Chondrocyte (in vitro differentiated cells): ENCODE results near the gene HMBS. TPM values are rescaled to one million over a fixed set of nuclear protein-coding genes. Genes with fewer than 3 reads are reported as not detected.
A peak's percentile ranks its signal among the peaks of the same experiment; 100 is the strongest.

Experiments used
- DNase-seq: peaks from one replicate; pipeline ENCODE4 v3.0.0; 2021; ENCODE audit warnings: mixed read lengths, low spot score
- H3K27ac Mint-ChIP-seq: one replicate; pipeline ENCODE4 v1.8.0; 2021; ENCODE audit warnings: mild to moderate bottlenecking, moderate library complexity, mixed read lengths; ENCODE audit not compliant: unreplicated experiment
- H3K27me3 Mint-ChIP-seq: 2 replicates; pipeline ENCODE4 v1.8.0; 2021; ENCODE audit warnings: low read depth, mixed read lengths
- H3K36me3 Mint-ChIP-seq: 2 replicates; pipeline ENCODE4 v1.8.0; 2021; ENCODE audit warnings: low read depth, mixed read lengths
- H3K4me1 Mint-ChIP-seq: 2 replicates; pipeline ENCODE4 v1.8.0; 2021; ENCODE audit warnings: low read depth, mild to moderate bottlenecking, mixed read lengths
- H3K4me3 Mint-ChIP-seq: one replicate; pipeline ENCODE4 v1.8.0; 2021; ENCODE audit warnings: mild to moderate bottlenecking, moderate library complexity, mixed read lengths; ENCODE audit not compliant: unreplicated experiment
- H3K9me3 Mint-ChIP-seq: 2 replicates; pipeline ENCODE4 v1.8.0; 2021; ENCODE audit warnings: low read depth, mixed read lengths
- total RNA-seq: library from RNA; stranded (reverse); gene quantifications from 3 replicates; pipeline ENCODE4 v1.2.1, GENCODE V29; 2021
- TF ChIP-seq, protein P1 (sequence below): fragments of 200-600 bp; sonication (generic); IDR thresholded peaks from 2 replicates; pipeline ENCODE4 v1.5.0; 2021; ENCODE audit warnings: antibody characterized with exemption, mild to moderate bottlenecking, moderate library complexity

The HMBS gene
- total RNA-seq, 1 donor from 2014 or later, result 16.1 TPM

DNA sequence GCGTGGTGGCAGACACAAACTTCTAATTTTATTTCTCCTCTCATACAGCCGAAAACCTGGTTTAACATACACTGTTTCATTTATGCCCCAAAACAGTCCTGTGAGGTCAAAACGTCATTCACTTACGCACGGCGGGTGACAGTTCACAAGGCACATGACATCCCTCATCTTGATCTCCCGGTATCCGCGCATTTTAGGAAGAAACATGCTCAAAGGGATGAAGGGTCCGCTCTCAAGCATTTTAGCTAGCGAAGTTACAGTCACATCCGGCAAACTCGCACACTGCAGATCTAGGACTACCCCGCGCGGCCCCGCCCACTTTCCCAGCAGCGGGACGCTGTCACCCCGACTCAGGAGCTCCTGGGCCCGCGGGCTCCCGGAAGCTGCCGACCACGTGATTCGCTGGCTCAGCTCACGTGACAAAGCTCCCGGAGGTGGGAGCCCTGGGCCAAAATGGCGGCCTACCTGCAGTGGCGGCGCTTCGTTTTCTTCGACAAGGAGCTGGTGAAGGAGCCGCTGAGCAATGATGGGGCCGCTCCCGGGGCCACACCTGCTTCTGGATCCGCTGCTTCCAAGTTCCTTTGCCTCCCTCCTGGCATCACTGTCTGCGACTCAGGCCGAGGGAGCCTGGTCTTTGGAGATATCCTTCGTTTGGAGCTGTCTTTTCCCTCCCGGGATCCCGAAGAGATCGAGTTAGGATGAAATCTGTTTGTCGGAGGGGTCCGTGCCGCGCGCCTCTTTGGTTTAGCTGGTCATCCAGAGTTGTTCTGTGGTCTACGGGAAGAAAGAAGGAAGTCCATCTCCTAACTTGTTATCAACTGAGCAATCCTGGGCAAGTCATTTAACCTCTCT lies 17.1 kb upstream of the HMBS start, which contains the start of gene VPS11:
Gene VPS11 (plus strand): TSS at position 448 of the 852 bp plus-strand sequence. CDS start 6 bp downstream, at position 454.
- Mint-ChIP-seq H3K4me3 (peak within 1 kb of the TSS; percentile 96), H3K9me3 (no peaks in the 10 kb centered on the region), H3K27me3 (no peaks in the 10 kb centered on the region), H3K27ac (peak within 1 kb of the TSS; percentile 95), H3K4me1 (peaks cover 22% of the 10 kb centered on the region), H3K36me3 (peaks cover 12% of the 10 kb centered on the region)
- peak; percentile 99 for DNase-seq
- TF ChIP-seq, protein P1, sequence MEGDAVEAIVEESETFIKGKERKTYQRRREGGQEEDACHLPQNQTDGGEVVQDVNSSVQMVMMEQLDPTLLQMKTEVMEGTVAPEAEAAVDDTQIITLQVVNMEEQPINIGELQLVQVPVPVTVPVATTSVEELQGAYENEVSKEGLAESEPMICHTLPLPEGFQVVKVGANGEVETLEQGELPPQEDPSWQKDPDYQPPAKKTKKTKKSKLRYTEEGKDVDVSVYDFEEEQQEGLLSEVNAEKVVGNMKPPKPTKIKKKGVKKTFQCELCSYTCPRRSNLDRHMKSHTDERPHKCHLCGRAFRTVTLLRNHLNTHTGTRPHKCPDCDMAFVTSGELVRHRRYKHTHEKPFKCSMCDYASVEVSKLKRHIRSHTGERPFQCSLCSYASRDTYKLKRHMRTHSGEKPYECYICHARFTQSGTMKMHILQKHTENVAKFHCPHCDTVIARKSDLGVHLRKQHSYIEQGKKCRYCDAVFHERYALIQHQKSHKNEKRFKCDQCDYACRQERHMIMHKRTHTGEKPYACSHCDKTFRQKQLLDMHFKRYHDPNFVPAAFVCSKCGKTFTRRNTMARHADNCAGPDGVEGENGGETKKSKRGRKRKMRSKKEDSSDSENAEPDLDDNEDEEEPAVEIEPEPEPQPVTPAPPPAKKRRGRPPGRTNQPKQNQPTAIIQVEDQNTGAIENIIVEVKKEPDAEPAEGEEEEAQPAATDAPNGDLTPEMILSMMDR, result no peak

DNA sequence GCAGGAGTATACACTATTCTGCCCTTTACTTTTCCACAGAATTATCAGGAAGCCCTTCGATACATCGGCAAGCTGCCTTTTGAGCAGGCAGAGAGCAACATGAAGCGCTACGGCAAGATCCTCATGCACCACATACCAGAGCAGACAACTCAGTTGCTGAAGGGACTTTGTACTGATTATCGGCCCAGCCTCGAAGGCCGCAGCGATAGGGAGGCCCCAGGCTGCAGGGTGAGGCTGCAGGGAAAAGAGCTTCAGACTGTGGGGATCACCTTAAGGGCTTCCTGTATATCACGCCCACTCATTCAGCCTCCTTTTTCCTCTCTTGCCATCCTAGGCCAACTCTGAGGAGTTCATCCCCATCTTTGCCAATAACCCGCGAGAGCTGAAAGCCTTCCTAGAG lies 6.8 kb upstream of the HMBS start:
- Mint-ChIP-seq H3K36me3 (peaks cover 38% of the 10 kb centered on the region), H3K4me3 (no peak overlapping the region), H3K4me1 (no peaks in the 10 kb centered on the region), H3K27ac (no peak overlapping the region), H3K27me3 (no peaks in the 10 kb centered on the region), H3K9me3 (no peaks in the 10 kb centered on the region)
- TF ChIP-seq, protein P1, result no peak
- no peak for DNase-seq

DNA sequence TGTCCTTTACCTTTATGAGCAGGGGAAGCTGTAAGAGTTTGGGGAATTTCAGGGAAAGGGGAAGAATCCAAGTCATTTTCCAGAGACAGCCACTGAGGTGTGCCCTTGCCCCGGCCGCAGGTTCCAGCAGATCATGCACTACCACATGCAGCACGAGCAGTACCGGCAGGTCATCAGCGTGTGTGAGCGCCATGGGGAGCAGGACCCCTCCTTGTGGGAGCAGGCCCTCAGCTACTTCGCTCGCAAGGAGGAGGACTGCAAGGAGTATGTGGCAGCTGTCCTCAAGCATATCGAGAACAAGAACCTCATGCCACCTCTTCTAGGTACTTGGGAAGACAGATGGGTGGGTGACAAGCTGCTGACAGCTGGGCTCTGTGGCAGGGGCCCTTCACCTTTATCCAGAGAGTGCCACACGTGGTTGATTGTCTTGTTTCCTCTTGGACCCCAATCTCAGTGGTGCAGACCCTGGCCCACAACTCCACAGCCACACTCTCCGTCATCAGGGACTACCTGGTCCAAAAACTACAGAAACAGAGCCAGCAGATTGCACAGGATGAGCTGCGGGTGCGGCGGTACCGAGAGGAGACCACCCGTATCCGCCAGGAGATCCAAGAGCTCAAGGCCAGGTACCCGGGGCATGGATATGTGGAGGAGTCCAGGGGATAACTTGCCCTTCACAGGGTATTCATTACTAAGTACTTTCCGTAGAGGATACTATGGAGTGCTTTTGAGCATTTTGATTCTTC lies 5.8 kb upstream of the HMBS start:
- H3K4me1 Mint-ChIP-seq, result no peaks in the 10 kb centered on the region
- peak overlapping the region; percentile 41 for H3K27ac Mint-ChIP-seq
- no peak overlapping the region for H3K4me3 Mint-ChIP-seq
- no peaks in the 10 kb centered on the region for H3K9me3 Mint-ChIP-seq
- H3K27me3 Mint-ChIP-seq, result no peaks in the 10 kb centered on the region
- no peak for DNase-seq
- H3K36me3 Mint-ChIP-seq, result peaks cover 33% of the 10 kb centered on the region
- TF ChIP-seq, protein P1, result no peak

DNA sequence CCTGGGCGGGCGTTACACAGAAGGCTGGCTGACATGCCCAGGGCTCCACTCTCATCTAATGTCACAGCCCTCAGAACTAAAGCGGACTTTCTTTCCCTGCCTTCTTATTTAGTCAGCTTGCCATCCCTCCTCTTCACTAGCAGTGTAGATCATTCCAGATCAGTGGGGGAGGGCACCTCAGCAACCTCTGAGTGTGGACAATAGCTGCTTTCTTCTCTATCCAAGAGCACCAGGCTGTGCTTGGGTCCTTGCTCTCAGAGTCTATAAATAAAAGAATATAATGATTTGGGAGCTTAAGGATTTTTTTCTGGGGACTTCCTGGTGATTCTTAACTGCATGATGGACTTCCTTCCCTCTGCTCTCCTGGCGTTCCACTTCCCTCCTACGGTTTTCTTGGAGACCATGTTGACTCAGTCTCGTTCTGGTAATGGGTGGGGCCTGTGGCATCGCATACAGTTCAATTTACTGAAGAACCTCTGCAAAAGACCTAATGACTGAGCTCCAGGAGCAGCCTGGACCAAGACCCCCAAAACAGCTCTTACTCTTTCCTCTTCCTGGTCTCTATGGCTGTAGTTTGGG lies 2.9 kb upstream of the HMBS start:
- no peak overlapping the region for H3K4me3 Mint-ChIP-seq
- TF ChIP-seq, protein P1, result no peak
- H3K27me3 Mint-ChIP-seq, result no peaks in the 10 kb centered on the region
- no peak for DNase-seq
- peak overlapping the region; percentile 33 for H3K27ac Mint-ChIP-seq
- H3K4me1 Mint-ChIP-seq, result peaks cover 16% of the 10 kb centered on the region
- no peaks in the 10 kb centered on the region for H3K9me3 Mint-ChIP-seq
- H3K36me3 Mint-ChIP-seq, result peaks cover 27% of the 10 kb centered on the region

DNA sequence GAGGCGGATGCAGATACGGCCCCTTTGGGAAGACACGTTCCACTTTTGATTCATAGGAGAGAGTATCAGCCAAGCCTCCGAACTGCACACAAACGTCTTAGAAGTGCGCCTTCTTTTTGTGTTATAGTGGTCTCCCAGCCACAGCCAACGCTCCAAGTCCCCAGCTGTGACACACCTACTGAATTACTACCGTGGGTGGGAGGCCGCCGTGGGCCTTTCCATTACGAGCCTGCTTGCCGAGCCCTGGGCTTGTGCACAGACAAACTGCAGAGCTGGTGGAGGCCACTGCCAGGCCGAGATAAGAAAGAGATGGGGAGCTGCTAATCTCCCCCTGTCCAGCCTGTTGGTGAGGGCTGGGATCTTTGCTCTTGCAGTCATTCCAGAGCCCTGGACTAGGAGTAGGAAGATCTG lies 761 bp downstream of the HMBS start:
- no peaks in the 10 kb centered on the region for H3K9me3 Mint-ChIP-seq
- no peak for DNase-seq

More for the DNA sequence above, 761 bp downstream of the HMBS start:
- Mint-ChIP-seq H3K4me3 (peak overlapping the region; percentile 91), H3K4me1 (peaks cover 18% of the 10 kb centered on the region), H3K27me3 (no peaks in the 10 kb centered on the region), H3K27ac (peak overlapping the region; percentile 92), H3K36me3 (peaks cover 12% of the 10 kb centered on the region)
- TF ChIP-seq, protein P1, result no peak
